SK-MEL-5 (cell line): ENCODE data around the gene ZNF493. TPM values are rescaled to one million over a fixed set of nuclear protein-coding genes. Genes with fewer than 3 reads are reported as not detected.

Experiments used
- DNase-seq: peaks from one replicate; pipeline ENCODE4 v3.0.0-alpha.2; 2016; ENCODE audit warnings: low read depth, low spot score
- in situ Hi-C: cut with HindIII; loops from 2 replicates; pipeline ENCODE4 v1.10.0; 2016; ENCODE audit warnings: low sequenced_read_pairs, high pct_unique_total_duplicates, low pct_unique_long_range_greater_than_20kb
- total RNA-seq: library from RNA; depleted of rRNA; stranded (reverse); fragments of >200 nt; shearing (Covaris generic); gene quantifications from 2 replicates; pipeline ENCODE4 v1.2.3, GENCODE V29; 2014; rRNA removed

ZNF493 gene
- total RNA-seq, 1 experiment from 2014 or later = 5.9 TPM

DNA sequence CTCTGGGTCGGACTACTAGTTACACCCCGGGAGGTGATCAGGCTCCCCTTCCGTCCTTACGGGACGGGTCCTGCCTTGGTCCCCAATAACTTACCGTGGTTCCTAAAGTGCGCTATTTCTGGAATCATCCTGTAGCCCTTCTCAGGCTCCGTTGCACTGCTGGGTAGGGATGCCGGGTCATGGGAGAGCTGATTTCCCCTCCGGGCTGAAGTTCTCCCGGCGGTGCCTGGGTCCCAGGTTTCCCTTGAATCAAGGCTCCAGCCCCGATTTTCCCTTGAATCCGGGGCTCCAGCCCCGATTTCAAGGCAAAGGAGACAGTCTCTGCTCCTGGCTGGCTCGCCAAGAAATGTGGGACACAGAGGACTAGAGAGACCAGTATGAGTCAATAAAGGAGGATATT is 43.4 kb downstream of the ZNF493 start:
- DNase-seq = no peak
- in situ Hi-C loops = no loop called here

DNA sequence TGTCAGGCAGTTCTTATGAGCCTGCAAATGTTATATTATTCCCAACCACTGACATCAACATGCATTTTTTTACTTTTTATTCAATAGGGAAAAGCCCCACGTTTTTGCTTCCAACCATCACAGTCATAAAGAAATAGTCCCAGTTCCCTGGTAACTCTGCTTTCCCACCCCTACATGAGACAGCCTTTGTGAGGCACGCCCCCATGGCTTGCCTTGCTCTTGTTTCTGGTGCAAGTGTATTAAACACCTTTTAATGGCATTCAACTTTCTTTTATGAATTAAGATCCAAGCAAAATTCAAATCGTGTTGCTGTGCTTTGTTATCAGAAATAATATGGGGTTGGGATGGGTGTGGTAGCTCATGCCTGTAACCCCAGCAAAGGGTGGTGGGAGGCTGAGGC is 54.3 kb downstream of the ZNF493 start:
- DNase-seq = no peak
- in situ Hi-C loops = no loop called here

DNA sequence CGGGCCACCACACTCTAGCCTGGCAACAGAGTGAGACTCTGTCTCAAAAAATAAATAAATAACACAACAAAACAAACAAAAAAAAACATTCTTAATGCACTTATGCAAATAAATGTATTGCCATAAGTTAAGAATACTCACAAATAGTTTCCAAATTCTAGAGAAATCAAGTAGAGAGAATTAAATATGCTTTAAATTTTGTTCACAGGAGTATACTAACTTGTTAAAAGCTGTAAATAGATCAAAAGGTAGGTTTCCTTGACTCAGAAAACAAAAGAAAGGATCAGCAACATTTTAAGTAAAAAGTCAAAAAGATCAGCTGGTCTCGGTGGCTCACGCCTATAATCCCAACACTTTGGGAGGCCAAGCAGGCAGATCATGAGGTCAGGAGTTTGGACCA is 58.0 kb downstream of the ZNF493 start:
- no peak for DNase-seq
- in situ Hi-C loops = no loop called here

DNA sequence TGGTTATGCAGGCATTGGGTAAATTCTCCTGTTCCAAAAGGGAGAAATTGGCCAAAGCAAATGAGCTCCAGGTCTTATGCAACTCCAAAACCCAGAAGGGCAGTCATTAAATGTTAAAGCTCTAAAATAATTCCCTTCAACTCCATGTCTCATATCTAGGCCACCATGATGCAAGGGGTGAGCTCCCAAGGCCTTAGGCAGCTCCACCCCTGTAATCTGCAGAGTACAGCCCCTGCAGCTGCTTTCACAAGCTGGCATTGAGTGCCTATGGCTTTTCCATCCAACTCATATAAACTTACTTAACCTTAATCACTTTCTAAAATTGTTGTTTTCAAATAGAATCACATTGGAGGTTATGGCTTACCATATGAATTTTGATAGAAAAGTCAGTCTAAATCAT is 63.8 kb downstream of the ZNF493 start:
- in situ Hi-C loops = no loop called here

DNA sequence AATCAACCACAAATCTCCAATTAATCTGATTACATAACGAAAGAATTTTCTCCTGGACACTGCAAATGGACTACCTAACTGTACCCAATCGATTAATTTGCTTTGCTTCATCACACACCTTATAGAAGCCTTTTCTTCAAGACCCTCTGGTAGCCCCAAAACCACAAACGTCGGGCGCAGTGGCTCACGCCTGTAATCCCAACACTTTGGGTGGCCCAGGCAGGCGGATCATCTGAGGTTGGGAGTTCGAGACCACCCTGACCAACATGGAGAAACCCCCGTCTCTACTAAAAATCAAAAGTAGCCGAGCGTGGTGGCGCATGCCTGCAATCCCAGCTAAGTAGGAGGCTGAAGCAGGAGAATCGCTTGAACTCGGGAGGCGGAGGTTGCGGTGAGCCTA is 65.6 kb downstream of the ZNF493 start:
- in situ Hi-C loops = no loop called here
- DNase-seq = no peak

More for the DNA sequence above, 63.8 kb downstream of the ZNF493 start:
- no peak for DNase-seq

DNA sequence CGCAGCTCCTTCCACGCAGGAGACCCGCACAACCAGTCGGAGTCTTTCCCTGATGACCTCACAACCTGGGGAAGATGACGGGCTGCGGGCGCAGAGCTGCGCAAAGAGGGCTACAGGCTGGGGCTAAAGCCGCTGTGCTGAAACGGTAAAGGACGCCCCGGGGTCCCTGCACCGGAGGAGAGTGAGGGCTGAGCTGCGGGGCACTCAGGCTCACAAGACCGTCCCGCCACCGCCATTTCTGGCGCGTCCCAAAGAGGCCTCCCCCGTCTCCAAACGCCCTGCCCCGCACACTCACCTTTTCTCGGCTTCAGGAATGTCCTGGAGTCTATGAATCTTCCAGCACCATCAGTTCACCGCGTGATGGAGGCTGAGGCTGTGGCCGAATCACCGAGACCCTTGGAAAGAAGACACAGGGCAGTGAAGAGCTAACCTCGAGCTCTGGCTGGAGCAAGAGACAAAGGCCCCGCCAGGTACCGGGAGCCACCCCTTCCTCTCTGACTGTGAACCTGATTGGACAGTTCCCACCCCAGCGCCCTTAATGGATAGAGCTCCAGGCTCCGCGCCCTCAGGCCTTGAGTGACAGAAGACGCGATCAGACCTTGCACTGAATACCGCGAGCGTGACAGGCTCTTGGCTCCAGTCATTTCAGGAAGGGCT is 66.6 kb downstream of the ZNF493 start:
- DNase-seq = no peak
- in situ Hi-C loops = no loop called here

DNA sequence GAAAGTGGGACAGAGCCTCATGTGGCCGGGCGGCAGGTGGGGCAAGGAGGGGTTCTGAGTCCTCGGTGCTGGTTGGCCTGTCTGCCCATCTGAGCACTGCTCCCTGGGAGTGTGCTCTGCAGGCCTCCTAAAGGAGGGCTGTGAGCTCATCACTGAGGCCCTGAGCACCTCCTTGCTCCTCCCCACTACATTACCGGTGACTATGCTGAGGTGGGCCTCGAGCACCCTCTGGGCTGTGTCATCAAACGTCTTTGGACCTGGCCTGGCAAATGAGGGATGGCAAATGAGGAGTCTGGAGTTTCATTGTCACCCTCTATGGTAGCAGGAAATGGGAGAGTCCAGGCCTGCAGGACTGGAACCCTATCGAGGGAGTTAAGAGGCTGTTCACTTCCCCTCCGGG is 69.7 kb downstream of the ZNF493 start:
- in situ Hi-C loops = no loop called here

DNA sequence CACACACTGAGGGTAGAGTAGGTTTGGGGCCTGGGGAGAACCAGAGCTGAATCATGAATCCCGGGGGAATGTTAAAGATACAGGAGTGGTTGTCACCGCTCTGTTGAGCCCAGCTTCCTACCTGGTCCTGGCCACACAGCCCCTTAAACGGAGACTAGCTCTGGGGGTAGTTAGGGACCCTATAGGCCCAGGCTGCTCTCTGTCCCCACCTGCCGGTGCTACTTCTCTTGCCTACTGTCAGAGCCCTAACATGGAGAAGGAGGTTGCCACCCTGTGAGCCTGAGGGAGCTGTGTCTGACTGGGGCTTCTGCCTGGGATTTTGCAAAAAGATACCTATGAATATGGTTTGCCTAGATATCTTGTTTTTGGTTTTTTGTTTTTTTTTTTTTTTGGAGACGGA is 71.9 kb downstream of the ZNF493 start:
- in situ Hi-C loops = no loop called here
- DNase-seq = no peak

More for the DNA sequence above, 69.7 kb downstream of the ZNF493 start:
- DNase-seq = no peak

DNA sequence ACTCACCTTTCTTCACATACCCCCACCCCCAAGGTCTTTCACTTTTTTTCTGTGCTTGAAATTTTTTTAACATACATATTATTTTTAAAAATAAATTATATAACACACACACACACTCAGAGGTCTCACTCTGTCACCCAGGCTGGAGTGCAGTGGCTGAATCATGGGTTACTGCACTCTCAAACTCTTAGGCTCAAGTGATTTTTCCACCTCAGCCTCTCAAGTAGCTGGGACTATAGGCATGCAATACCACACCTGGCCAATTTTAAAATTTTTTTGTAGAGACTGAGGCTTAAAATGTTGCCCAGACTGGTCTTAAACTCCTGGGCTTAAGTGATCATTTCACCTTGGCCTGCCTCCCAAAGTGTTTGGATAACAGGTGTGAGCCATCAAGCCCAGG is 75.6 kb downstream of the ZNF493 start:
- DNase-seq = no peak
- in situ Hi-C loops = no loop called here

DNA sequence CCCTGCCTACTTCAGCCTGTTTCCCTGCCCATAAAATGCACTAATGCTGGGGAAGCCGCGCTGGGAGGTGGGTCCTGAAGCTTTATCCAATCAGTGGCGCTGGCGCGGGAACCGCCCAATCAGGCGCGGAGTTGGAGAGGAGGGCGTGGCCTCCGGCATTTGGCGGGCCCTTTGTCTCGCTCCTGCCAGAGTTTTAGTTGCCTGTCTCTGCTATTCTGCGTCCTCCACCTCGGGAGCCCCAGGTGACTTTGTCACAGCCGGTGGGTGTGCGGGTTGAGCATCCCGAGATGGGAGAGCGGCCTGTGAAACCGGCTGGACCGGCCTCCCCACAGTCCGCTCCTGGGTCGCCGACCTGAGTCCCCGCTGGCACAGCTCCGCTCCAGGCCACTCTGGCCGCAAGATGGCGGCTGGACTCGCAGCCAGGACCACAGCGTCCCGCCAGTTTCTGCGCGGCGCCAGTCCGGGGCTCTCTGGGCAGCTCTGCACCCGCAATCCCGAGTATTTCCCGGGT is 77.8 kb downstream of the ZNF493 start:
- no peak for DNase-seq
- in situ Hi-C loops = no loop called here

Other genes with a start within 250 kb of the ZNF493 start
- gene ZNF708, start 67.7 kb upstream of the ZNF493 start, total RNA-seq = 5.0 TPM in 2 replicates
- 1.8 and 2.4 TPM in 2 replicates for gene ZNF738, start 38.1 kb upstream of the ZNF493 start, total RNA-seq
- gene ZNF429, start 108.5 kb downstream of the ZNF493 start, total RNA-seq = 1.6 and 3.1 TPM in 2 replicates